Choroid plexus epithelial cell (primary cell): ENCODE results near the gene PRR16.

Experiments
- DNase-seq: peaks from one replicate; pipeline ENCODE4 v3.0.0-alpha.2; 2010; ENCODE audit warnings: low read depth
- H3K4me3 ChIP-seq: 2 replicates; pipeline ENCODE4 v1.5.1; 2011; ENCODE audit warnings: low read depth, mild to moderate bottlenecking, control low read depth, low read length, moderate library complexity
- CTCF ChIP-seq: conservative IDR thresholded peaks from 2 replicates; pipeline ENCODE4 v1.5.1; 2011; ENCODE audit warnings: low read depth, mild to moderate bottlenecking, control low read depth, inconsistent platforms, low read length, moderate library complexity

Gene PRR16

GRCh38 chr5:120461251-120461650 is 2.8 kb upstream of the PRR16 start:
- no peak for DNase-seq
- no peak overlapping the region for H3K4me3 ChIP-seq
- no peak for TF ChIP-seq CTCF

GRCh38 chr5:120463006-120463680 is 957 bp upstream of the PRR16 start:
- H3K4me3 ChIP-seq, result no peak overlapping the region
- DNase-seq, result no peak
- TF ChIP-seq CTCF, result no peak

GRCh38 chr5:120464627-120465435 is 731 bp downstream of the PRR16 start:
- peak; percentile 65 for DNase-seq
- H3K4me3 ChIP-seq, result peak overlapping the region; percentile 81
- no peak for TF ChIP-seq CTCF

GRCh38 chr5:120465436-120465961 is 1.4 kb downstream of the PRR16 start:
- no peak for TF ChIP-seq CTCF
- peak; percentile 67 for DNase-seq
- H3K4me3 ChIP-seq, result peak overlapping the region; percentile 81

- peak overlapping the region; percentile 81 for H3K4me3 ChIP-seq
- no peak for DNase-seq
- no peak for TF ChIP-seq CTCF
Measured at GRCh38 chr5:120466341-120467006, 2.4 kb downstream of the PRR16 start.

GRCh38 chr5:120471971-120472370 is 7.9 kb downstream of the PRR16 start:
- TF ChIP-seq CTCF, result no peak
- H3K4me3 ChIP-seq, result no peak overlapping the region
- no peak for DNase-seq
